ENCODE results near the gene COA8.
A peak's percentile ranks its signal among the peaks of the same experiment; 100 is the strongest.

Gene COA8

GRCh38 chr14:103562429-103563225, at the start of gene COA8, which contains the start of gene BAG5:
Gene COA8, plus strand, starts transcription at chr14:103562960. Its CDS starts 42 bp downstream, at chr14:103563002.
Gene BAG5, minus strand, starts transcription at chr14:103562657. Its CDS starts 1,493 bp downstream, at chr14:103561164.
- no peaks in the 10 kb centered on the region for H3K9me3 Mint-ChIP-seq
- H3K4me3 Mint-ChIP-seq, result peak within 1 kb of the TSS; percentile 95
- H3K27ac Mint-ChIP-seq, result peak within 1 kb of the TSS; percentile 94
- DNase-seq (peak; percentile 89), ATAC-seq (peak; percentile 69)
- peaks cover 35% of the 10 kb centered on the region for H3K36me3 Mint-ChIP-seq (ENCODE audit: low read depth)
- H3K4me1 Mint-ChIP-seq, result peaks cover 67% of the 10 kb centered on the region
- no peaks in the 10 kb centered on the region for H3K27me3 Mint-ChIP-seq

GRCh38 chr14:103514596-103515421, 48.0 kb upstream of the COA8 start:
- Mint-ChIP-seq H3K4me3 (no peak overlapping the region), H3K4me1 (peaks cover 5% of the 10 kb centered on the region), H3K9me3 (no peaks in the 10 kb centered on the region), H3K27me3 (peaks cover 5% of the 10 kb centered on the region), H3K27ac (no peak overlapping the region), H3K36me3 (ENCODE audit: low read depth) (peaks cover 5% of the 10 kb centered on the region)
- DNase-seq (no peak), ATAC-seq (no peak)

GRCh38 chr14:103516426-103517173, 46.2 kb upstream of the COA8 start:
- Mint-ChIP-seq H3K27me3 (peaks cover 6% of the 10 kb centered on the region), H3K27ac (no peak overlapping the region)
- ATAC-seq, result no peak

GRCh38 chr14:103517174-103517566, 45.6 kb upstream of the COA8 start:
- H3K27ac Mint-ChIP-seq, result no peak overlapping the region
- ATAC-seq, result no peak
- H3K9me3 Mint-ChIP-seq, result no peaks in the 10 kb centered on the region

More at GRCh38 chr14:103516426-103517173, 46.2 kb upstream of the COA8 start:
- Mint-ChIP-seq H3K36me3 (ENCODE audit: low read depth) (peaks cover 5% of the 10 kb centered on the region), H3K4me3 (no peak overlapping the region), H3K9me3 (no peaks in the 10 kb centered on the region), H3K4me1 (peaks cover 7% of the 10 kb centered on the region)
- DNase-seq, result no peak

DNA sequence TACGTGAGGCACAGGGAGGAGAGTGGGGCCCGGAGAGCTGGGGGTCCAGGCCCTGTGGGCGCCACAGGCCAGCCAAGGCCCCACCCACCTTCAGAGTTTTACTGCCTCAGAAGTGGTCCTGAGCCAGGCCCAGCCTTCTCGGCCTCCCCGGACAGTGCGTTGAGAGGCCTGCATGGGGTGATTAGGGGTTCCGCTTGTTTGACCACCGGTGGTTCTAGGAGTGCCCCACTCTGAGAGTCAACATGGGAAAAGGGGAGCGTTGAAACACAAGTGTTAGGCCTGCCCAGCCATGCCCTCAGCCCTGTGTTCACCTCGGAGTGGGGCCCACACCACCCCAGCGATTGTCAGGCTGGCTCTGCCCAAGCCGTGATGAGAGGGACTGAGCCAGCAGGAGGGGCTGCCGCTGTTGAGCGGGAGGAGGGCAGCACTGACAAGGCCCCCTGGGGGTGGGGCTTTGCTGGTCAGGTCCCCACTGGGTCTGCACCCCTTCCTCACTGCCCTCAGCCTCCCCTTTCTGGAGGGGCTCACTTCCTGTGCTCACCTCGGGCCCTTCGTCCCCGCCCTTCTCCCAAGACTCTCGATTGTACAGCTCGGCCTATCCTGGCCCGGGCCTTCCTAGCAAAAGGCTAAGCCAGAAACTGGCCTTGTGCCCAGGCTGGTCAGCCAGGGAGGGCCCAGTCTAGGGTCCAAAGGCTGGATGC, 44.9 kb upstream of the COA8 start:
- peaks cover 7% of the 10 kb centered on the region for H3K4me1 Mint-ChIP-seq
- H3K4me3 Mint-ChIP-seq, result no peak overlapping the region
- H3K9me3 Mint-ChIP-seq, result no peaks in the 10 kb centered on the region
- no peak overlapping the region for H3K27ac Mint-ChIP-seq
- H3K36me3 Mint-ChIP-seq (ENCODE audit: low read depth), result no peaks in the 10 kb centered on the region
- no peak for ATAC-seq
- H3K27me3 Mint-ChIP-seq, result peaks cover 6% of the 10 kb centered on the region
- DNase-seq, result no peak

More at GRCh38 chr14:103517174-103517566, 45.6 kb upstream of the COA8 start:
- Mint-ChIP-seq H3K36me3 (ENCODE audit: low read depth) (peaks cover 4% of the 10 kb centered on the region), H3K4me3 (no peak overlapping the region), H3K27me3 (peaks cover 6% of the 10 kb centered on the region), H3K4me1 (peaks cover 7% of the 10 kb centered on the region)
- DNase-seq, result no peak

DNA sequence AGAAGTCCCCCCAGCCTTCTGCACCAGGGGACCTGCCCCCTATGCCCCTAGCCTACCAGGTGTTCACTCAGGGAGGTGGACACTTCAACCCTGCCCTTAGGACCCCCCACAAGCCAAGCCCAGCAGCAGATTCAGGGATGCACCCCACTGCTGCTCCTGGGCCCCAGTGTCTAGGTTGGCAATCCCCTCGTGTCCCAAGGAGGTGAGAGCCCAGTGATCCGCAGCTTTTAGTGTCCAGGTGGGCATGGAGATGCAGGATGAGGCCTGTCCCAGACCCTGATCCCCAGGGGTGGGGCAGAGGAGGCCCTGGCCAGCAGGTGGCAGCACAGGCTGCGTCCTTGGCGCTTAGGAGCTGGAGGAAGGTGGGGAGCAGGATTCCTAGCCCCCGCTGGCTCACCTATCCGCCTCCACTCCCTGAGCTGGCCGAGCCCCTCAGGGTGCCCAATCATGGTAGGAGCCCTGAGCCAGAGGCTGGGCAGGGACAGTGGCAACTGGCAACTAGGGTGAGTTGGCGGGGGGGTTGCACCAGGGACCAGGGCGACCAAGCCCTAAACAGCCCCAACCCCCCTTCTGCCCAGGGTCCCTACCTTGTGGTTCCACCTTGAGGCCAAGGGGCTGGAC, 44.2 kb upstream of the COA8 start:
- no peak overlapping the region for H3K4me3 Mint-ChIP-seq
- no peaks in the 10 kb centered on the region for H3K36me3 Mint-ChIP-seq (ENCODE audit: low read depth)
- H3K27me3 Mint-ChIP-seq, result peaks cover 8% of the 10 kb centered on the region
- no peaks in the 10 kb centered on the region for H3K9me3 Mint-ChIP-seq
- peaks cover 7% of the 10 kb centered on the region for H3K4me1 Mint-ChIP-seq
- ATAC-seq, result peak; percentile 35
- H3K27ac Mint-ChIP-seq, result no peak overlapping the region
- peak; percentile 74 for DNase-seq

DNA sequence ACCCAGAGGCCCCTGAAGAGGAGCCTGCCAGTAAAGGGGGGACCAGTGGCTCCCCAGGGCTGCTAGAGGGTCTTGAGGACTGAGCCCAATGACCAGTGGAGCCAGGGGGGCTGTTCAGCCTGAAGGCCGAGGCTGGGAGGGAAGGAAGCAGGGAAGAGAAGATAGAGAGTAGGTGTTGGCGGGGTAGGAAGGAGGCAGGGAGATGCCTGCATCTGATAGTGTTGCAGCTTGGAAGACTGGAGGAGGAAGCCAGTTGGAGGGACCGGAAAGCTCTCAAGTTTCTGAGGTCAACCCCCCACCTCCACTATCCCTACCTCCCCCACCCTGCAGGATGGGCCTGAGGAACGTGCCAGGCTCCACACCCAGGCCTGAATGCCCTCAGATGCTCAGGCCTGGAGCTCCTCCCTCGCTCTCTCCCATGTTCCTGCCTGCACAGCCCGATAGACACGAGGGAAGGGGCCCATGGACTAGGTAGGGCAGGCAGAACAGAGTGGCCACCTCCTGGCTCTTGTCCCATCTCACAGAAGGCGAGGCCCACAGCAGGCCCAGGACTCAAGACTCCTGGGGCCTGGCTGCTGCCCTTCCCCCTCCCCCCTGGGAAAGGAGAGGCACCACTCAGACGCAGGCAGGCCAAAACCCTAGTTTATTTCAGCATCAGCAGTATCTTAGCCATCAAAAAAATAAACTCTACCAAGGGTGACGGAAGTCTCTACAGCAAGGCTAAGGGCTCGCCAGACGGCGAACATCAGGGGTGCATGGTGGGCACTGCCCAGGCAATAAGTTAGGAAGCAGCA, 43.5 kb upstream of the COA8 start:
- Mint-ChIP-seq H3K27ac (no peak overlapping the region), H3K4me3 (no peak overlapping the region), H3K36me3 (ENCODE audit: low read depth) (no peaks in the 10 kb centered on the region), H3K9me3 (no peaks in the 10 kb centered on the region), H3K4me1 (peaks cover 8% of the 10 kb centered on the region), H3K27me3 (peaks cover 14% of the 10 kb centered on the region)
- ATAC-seq (no peak), DNase-seq (no peak)

DNA sequence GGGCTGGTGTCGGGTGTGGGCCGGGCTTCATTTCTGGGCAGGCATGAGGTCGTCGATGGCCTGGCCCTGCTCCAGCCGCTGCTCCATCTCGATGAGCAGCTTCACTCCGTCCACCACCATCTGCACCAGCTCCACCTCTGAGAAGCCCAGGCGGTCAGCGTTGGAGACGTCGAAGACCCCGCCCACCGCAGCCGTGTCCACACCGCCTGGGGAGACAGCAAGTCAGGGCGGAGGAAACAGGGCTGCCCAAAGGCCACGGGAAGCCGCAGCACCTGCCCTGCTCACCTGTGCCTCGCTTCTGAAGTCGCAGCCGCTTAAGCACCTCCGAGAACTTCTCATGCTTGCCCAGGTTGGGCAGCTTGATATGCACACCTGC, 42.9 kb upstream of the COA8 start:
- H3K9me3 Mint-ChIP-seq, result no peaks in the 10 kb centered on the region
- no peak overlapping the region for H3K27ac Mint-ChIP-seq
- no peak for ATAC-seq

GRCh38 chr14:103520269-103520656, 42.5 kb upstream of the COA8 start:
- no peaks in the 10 kb centered on the region for H3K9me3 Mint-ChIP-seq
- no peak for ATAC-seq
- peaks cover 8% of the 10 kb centered on the region for H3K4me1 Mint-ChIP-seq
- H3K27ac Mint-ChIP-seq, result no peak overlapping the region
- H3K4me3 Mint-ChIP-seq, result no peak overlapping the region
- H3K27me3 Mint-ChIP-seq, result peaks cover 14% of the 10 kb centered on the region
- no peak for DNase-seq
- no peaks in the 10 kb centered on the region for H3K36me3 Mint-ChIP-seq (ENCODE audit: low read depth)

More for the DNA sequence above, 42.9 kb upstream of the COA8 start:
- Mint-ChIP-seq H3K36me3 (ENCODE audit: low read depth) (no peaks in the 10 kb centered on the region), H3K27me3 (peaks cover 14% of the 10 kb centered on the region), H3K4me1 (peaks cover 8% of the 10 kb centered on the region), H3K4me3 (no peak overlapping the region)
- no peak for DNase-seq

GRCh38 chr14:103520657-103521437, 41.9 kb upstream of the COA8 start:
- Mint-ChIP-seq H3K4me1 (peaks cover 8% of the 10 kb centered on the region), H3K27ac (no peak overlapping the region), H3K27me3 (peaks cover 14% of the 10 kb centered on the region), H3K9me3 (no peaks in the 10 kb centered on the region), H3K36me3 (ENCODE audit: low read depth) (no peaks in the 10 kb centered on the region), H3K4me3 (peak overlapping the region; percentile 32)
- DNase-seq (peak; percentile 65), ATAC-seq (peak; percentile 22)

GRCh38 chr14:103521438-103521950, 41.3 kb upstream of the COA8 start:
- Mint-ChIP-seq H3K4me1 (peaks cover 8% of the 10 kb centered on the region), H3K36me3 (ENCODE audit: low read depth) (no peaks in the 10 kb centered on the region), H3K27ac (no peak overlapping the region), H3K4me3 (no peak overlapping the region), H3K9me3 (no peaks in the 10 kb centered on the region), H3K27me3 (peaks cover 14% of the 10 kb centered on the region)
- ATAC-seq (no peak), DNase-seq (no peak)

- Mint-ChIP-seq H3K9me3 (no peaks in the 10 kb centered on the region), H3K27ac (no peak overlapping the region), H3K27me3 (peaks cover 14% of the 10 kb centered on the region), H3K36me3 (ENCODE audit: low read depth) (no peaks in the 10 kb centered on the region), H3K4me3 (peak overlapping the region; percentile 34), H3K4me1 (peaks cover 12% of the 10 kb centered on the region)
- DNase-seq, result no peak
- no peak for ATAC-seq
Measured at GRCh38 chr14:103521951-103522563, 40.7 kb upstream of the COA8 start.
